Stimulated activated CD4-positive, alpha-beta T cell treated with anti-CD3 and anti-CD28 coated beads, TNF-alpha, amount 100 ng/mL, for 1 hour (primary cell): ENCODE data around the gene SSBP3.
"Not testable (repeated sequence)": the region's sequence is repeated elsewhere in the genome, so short reads cannot be mapped to it uniquely, and the experiment has no call there.

Experiments
- DNase-seq, 3 donors: peaks; one replicate each; pipeline ENCODE4 v3.0.0-alpha.2; 2020; ENCODE audit warnings: low read depth in 3 of 3, low spot score in 1 of 3

SSBP3 gene

GRCh38 chr1:54406339-54407153, at the start of gene SSBP3:
TSS of gene SSBP3 (minus strand) at chr1:54406394.
- DNase-seq = peak; percentile 78 to 89 (median 87)

DNA sequence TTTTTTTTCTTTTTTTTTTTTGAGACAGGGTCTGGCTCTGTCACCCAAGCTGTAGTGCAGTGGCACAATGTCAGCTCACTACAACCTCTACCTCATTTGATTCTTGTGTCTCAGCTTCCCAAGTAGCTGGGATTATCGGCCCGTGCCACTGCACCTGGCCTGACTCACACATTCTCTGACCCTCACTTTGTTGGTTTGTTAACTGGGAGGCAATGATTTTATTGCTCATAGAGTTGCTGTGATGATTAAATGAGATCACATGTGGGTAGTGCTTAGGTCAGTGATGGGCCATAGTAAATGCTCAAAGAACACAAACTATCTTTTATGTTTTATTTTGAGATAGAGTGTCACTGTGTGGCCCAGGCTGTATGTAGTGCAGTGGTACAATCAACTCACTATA, 47.3 kb upstream of the SSBP3 start:
- no peak for DNase-seq

GRCh38 chr1:54453022-54453421, 46.8 kb upstream of the SSBP3 start:
- DNase-seq = no peak

DNA sequence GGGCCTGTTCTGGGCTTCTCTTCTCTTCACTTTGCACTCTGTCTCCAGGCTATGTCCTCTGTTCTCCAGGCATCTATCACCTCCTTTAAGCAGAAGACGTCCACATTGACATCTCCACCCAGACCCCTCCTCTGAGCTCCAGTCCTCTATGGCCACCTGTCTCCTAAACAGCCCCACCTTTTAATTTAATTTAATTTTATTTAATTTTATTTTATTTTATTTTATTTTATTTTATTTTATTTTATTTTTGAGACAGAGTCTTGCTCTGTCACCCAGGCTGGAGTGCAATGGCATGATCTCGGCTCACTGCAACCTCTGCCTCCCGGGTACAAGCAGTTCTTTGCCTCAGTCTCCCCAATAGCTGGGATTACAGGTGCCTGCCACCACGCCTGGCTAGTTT, 43.2 kb upstream of the SSBP3 start:
- DNase-seq = not testable (repeated sequence)

GRCh38 chr1:54448801-54449200, 42.6 kb upstream of the SSBP3 start:
- DNase-seq = not testable (repeated sequence)

DNA sequence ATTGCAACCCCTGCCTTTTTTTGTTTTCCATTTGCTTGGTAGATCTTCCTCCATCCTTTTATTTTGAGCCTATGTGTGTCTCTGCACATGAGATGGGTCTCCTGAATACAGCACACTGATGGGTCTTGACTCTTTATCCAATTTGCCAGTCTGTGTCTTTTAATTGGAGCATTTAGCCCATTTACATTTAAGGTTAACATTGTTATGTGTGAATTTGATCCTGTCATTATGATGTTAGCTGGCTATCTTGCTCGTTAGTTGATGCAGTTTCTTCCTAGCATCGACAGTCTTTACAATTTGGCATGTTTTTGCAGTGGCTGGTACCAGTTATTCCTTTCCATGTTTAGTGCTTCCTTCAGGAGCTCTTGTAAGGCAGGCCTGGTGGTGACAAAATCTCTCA, 40.9 kb upstream of the SSBP3 start:
- not testable (repeated sequence) for DNase-seq

DNA sequence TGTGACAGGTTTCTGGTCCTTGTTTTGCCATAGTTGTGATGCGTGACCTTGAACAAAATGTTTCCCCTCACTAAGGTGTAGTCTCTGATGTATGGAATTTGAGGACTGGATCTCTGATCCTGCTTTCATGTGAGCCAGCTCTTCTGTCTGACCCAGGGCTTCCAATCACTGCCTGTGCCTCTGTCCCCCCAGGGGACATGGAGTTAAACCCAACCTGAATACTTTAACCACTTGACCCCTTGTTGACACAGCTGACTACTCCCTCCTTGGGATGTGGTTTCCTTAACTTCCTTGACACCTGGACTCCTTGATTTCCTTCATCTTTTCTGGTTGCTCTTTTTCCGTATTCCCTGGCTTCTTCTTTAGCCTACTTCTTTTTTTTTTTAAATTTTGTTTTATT, 36.0 kb upstream of the SSBP3 start:
- DNase-seq = no peak

GRCh38 chr1:54439550-54440223, 33.5 kb upstream of the SSBP3 start:
- DNase-seq = no peak

GRCh38 chr1:54437783-54438182, 31.6 kb upstream of the SSBP3 start:
- DNase-seq = no peak

DNA sequence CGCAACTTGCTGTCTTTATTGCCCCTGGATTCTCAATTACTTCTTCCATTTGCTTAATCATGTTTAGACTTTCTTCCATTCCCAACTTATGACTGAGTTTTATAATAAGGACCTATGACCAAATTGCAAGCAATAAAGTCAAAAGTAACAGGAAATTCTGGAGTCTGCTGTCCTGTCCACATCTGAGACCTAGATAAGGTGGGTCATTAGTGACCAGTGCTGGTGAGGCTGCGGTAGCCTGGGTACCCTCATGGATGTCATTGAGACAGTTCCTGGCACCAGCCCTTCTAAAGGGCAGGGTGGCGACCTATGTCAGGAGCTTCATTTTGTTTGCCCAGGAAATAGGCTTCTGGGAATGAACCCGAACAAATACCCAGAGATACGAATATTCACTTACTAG, 30.6 kb upstream of the SSBP3 start:
- DNase-seq = no peak

- DNase-seq = no peak
Measured at GRCh38 chr1:54429838-54430237, 23.6 kb upstream of the SSBP3 start.

DNA sequence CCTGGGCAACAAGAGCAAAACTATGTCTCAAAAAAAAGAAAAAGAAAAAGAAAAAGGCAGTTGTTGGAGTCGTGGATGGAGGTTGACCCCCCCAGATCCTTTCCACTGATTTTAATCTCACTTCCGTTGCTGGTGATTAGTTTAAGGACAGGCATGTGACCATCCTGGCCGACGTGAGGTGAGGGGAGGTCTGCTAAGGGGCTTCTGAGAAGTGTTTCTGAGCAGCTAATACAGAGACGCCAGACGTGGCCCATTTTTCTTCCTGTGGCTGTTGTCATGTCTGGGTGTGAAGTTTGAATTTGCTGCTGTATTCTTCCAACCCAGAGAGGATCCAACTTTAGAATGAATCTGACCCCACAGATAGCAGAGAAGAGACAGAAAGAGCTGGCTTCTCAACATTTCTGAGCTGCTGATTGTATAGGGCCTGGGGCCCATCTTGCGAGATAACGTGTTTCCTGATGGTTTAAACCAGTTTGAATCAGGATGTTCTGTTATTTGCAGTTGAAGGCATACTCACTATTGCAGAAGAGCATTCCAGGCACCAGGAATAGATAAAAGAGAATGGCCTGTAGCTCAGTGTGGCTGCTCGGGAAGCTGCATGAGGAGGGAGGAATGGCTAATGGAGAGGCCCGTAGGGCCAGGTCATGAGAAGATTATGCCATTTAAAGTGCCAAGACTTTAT, 22.8 kb upstream of the SSBP3 start:
- DNase-seq = no peak

- no peak for DNase-seq
Measured at GRCh38 chr1:54425152-54425584, 19.0 kb upstream of the SSBP3 start.

GRCh38 chr1:54424398-54424797, 18.2 kb upstream of the SSBP3 start:
- no peak for DNase-seq

- DNase-seq = no peak
Measured at GRCh38 chr1:54421101-54421504, 14.9 kb upstream of the SSBP3 start.

DNA sequence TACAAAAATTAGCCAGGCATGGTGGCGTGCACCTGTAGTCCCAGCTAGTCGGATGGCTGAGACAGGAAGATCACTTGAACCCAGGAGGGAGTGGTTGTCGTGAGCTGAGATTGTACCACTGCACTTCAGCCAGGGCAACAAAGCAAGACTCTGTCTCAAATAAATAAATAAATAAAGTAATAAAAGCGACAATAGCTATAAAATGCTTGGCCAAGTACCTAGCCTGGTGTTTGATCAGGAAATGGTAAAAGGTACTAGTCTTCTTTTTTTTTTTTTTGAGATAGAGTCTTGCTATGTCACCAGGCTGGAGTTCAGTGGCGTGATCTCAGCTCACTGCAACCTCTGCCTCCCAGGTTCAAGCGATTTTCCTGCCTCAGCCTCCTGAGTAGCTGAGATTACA, 12.4 kb upstream of the SSBP3 start:
- not testable (repeated sequence) for DNase-seq

DNA sequence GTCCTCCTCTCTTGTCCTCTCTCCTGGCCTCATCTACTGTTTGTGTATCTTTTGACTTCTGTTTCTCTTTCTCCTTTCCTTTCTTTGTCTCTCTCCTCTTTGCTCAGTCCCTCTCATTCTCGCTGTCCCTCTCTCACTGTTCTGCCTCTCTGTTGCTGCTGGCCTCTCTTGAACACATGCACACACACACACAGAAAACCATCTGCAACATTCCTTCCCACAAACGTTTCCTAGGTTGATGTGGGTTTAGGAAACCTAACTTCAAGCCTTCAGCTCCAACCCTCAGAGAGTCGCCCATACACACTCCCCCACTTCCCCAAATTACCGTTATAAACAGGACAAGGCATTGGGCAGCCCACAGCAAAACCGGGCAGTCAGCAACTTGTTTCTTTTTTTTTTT, 10.9 kb upstream of the SSBP3 start:
- DNase-seq = no peak

DNA sequence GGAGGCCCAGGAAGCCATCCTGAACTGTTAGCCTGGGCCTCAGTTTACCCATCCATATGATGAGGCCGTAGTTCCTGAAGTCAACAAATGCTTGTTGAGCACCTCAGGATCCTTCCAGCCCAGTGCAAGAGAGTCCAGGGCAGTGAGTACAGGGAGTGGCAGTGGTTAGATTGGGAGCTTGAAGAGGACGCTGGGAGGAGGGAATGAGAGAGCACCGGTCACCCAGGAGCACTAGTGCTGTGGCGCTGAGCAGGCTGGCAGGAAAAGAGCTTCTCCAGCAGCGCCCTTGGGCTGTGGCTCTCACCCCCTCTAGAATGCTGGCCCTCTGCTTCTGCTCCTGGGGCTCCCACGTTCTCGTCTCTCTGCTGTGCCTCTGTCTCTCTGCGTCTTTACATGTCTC, 10.2 kb upstream of the SSBP3 start:
- DNase-seq = no peak

GRCh38 chr1:54415991-54416390, 9.8 kb upstream of the SSBP3 start:
- no peak for DNase-seq

DNA sequence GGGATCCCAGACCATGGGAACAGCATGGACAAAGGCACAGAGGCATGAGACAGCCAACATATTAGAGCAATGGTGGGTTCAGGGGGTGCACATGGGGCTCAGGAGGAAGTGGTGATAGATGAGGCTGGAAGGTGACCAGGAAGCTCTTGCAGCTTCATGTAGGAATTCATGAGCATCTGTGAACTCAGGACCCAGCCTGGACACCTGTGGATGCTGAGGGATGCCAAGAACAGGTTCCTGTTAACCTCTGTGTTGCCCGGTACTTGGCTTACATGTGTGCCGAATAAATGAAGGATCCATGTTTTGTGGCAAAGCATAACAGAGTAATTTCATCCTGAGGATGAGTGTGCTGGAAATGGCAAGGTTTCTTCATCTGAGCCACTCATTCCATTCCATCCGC, 9.3 kb upstream of the SSBP3 start:
- no peak for DNase-seq

DNA sequence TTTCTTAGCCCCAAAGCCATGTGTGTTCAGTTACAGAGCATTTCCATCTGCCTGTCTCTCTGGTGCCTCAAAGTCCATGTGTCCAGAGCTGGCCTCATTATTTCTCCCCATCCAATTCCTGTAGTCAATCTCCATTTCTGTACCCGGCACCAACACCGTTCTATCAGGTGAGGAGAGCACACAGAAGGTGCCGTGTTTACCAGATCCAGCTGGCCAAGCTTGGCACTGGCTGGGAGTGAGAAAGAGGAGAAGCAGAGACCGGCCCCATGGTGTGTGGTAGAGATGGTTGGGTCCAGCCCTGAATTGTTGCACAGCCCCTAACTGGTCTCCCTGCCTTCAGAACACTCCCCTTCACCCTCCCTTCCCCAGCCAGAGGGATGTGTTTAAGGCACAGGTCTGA, 7.5 kb upstream of the SSBP3 start:
- DNase-seq = no peak

- DNase-seq = no peak
Measured at GRCh38 chr1:54413295-54413694, 7.1 kb upstream of the SSBP3 start.
